ENCODE measurements around the gene CDC26.
A peak's percentile ranks its signal among the peaks of the same experiment; 100 is the strongest.
"Not testable (repeated sequence)": the region's sequence is repeated elsewhere in the genome, so short reads cannot be mapped to it uniquely, and the experiment has no call there.

Gene CDC26

GRCh38 chr9:113235701-113236255, 39.6 kb downstream of the CDC26 start:
- DNase-seq: not testable (repeated sequence)

- DNase-seq: no peak
Observed at GRCh38 chr9:113231701-113232100, 43.7 kb downstream of the CDC26 start.

DNA sequence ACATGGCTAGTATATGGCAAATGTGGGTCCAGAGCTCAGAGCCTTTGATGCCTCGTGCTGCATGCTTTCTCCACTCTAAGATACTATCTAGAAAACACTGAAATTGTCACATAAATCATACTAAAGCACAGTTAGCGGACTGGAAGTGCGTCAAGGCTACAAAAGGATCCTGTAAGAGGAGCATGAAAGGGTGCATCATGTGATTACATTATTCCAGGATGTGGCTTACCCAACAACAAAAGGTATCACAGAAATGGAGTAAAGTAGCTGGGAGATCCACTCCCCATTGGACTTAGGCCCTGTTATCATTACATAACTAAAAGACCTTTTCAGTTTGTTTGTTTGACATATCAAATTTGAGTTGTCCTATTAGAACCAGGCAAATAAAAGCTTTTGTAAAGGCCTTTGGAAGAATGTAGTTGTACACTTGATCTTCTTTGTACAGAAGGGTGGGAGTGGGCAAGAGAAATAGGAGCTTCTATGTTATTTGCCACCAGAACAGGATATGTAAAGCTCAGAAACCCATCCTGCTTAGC, 47.2 kb downstream of the CDC26 start:
- DNase-seq: no peak

DNA sequence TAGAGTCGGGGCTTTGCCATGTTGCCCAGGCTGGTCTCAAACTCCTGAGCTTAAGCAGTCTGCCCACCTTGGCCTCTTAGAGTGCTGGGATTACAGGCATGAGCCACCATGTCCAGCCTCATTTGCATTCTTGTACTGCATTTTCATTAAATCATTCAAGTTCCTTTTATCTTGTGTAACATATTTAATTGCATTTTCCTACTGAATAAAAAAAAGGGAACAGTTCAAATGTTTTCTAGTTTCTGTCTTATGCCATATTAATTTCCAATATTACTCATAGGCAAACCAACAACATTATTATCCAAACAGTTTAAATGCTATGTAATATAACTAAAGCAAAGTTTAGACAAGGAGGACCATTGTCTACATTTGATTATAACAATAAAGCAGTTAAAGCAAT, 47.9 kb downstream of the CDC26 start:
- no peak for DNase-seq

GRCh38 chr9:113223963-113224362, 51.4 kb downstream of the CDC26 start:
- DNase-seq: no peak

DNA sequence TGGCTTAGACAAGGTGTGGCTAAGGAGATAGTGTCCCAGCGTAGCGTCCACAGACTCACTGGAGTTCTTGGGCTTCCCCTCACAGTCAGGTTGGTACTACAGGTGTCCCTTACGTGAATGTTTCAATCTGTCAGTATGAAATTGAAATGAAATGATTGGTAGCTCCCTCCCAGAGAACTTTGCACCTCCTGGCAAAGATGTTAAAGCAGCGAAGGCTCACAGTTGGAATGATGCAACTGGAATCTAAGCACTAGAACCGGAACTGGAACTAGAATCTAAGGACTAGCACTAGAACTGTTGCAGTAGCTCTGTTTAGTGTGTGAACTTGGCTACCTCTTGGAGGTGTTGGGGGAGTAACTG, 52.9 kb downstream of the CDC26 start:
- DNase-seq: no peak

DNA sequence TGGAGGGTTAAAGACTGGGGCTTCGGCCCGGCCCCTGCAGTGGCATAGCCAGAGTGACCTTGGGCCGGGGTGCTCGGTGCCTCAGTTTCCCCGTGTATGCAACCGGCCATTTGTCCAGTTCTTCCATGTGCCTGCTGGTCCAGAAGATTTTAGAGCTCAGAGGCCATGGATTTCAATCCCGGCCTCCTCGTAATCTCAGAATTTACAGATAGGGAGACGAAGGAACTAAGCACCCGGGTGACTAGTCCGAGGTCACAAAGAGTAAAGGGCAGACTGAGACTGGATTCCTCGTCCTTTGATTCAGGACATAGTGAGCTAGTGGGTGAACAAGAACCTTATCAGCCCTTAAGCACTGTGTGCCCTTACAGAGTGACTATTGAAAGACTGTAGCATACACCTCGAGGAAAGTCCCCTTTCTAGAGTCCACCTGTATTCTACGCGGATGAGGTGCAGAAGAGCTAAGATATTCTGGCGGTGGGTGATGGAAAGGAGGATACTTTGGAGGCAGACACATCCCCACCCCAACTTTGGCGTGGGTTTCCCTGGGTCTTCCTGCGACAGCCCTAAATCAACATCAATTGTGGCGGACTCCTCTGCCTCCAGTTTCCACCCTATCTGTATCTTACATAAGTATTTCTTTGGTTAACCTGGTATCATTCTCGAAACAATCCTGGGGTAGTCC, 53.4 kb downstream of the CDC26 start:
- DNase-seq: no peak

- DNase-seq: peak; percentile 97
Observed at GRCh38 chr9:113221003-113221799, 54.2 kb downstream of the CDC26 start, which contains the start of the genes FKBP15 and SLC31A1. Gene FKBP15 (minus strand): TSS chr9:113221277. CDS start chr9:113221243, 34 bp downstream. Gene SLC31A1 (plus strand): TSS chr9:113221544. CDS start chr9:113256149, 34,605 bp downstream.

- DNase-seq: no peak
Observed at GRCh38 chr9:113220467-113221002, 54.8 kb downstream of the CDC26 start.

- no peak for DNase-seq
Observed at GRCh38 chr9:113219969-113220368, 55.4 kb downstream of the CDC26 start.

DNA sequence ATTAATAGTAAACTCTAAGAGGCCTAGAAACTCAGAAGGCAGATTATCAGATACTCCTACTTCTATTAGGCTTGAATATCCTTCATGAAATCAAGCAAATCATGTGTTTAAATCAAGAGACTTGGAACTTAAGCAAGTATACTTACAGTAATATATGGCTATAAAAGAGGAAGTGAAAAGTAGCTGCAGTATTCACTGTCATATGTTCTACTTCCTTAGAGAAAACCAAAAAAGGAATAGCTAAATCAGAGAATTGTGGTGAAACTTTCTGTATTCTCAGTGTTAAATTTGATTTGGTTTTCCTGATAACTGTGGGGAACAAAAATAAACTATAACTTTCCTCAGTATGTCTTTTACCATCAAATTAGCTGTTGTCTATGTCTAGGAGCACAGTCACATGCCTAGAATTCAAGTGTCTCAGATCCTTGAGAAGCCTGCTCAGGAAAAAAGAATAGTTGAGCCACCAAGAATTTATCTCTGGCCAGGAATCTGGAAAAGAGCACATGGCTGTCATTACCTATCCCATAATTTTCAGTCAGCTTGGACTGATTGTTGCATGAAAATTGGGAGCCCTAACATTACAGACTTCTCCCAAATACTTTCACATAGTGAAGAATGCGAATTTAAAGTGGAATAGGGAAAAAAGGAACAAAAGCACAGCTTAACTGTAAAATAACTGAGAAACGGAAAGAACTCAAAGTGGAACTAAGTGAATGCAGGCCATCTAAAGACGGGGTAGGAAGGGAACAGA, 56.0 kb downstream of the CDC26 start:
- DNase-seq: no peak

Data from activated CD8-positive, alpha-beta memory T cell treated with anti-CD3 and anti-CD28 coated beads, Interleukin-2, amount 50 U/mL, for 48 hours (primary cell).